Esophagus muscularis mucosa (tissue), 4 donors: Measurements from ENCODE around the gene TMEM45A.

Experiments
- CTCF ChIP-seq, 3 experiments: fragments of 200-600 bp in 2 of 3; fragments of 450-650 bp in 1 of 3; sonication (generic) in 2 of 3; IDR thresholded peaks; one replicate each; pipeline ENCODE4 v1.5.1; 2017 to 2019; ENCODE audit warnings: antibody characterized with exemption in 3 of 3, mild to moderate bottlenecking in 2 of 3, moderate library complexity in 1 of 3
- EP300 ChIP-seq: sonication (generic); formaldehyde crosslinking; IDR thresholded peaks from one replicate; pipeline ENCODE4 v1.6.1; 2017; ENCODE audit warnings: antibody characterized with exemption
- POLR2A ChIP-seq: fragments of 450-650 bp; IDR thresholded peaks from one replicate; pipeline ENCODE4 v1.6.1; 2017; ENCODE audit warnings: antibody characterized with exemption, moderate library complexity, mild to moderate bottlenecking, low read depth
- POLR2AphosphoS5 ChIP-seq, 2 donors: sonication (generic); formaldehyde crosslinking; IDR thresholded peaks; one replicate each; pipeline ENCODE4 v1.6.1; 2017; ENCODE audit warnings: antibody characterized with exemption in 2 of 2

GRCh38 chr3:100581650-100582049, 89.2 kb downstream of the TMEM45A start:
- TF ChIP-seq CTCF (IDR thresholded peaks at IDR 0.05) (no peak), POLR2AphosphoS5 (IDR thresholded peaks at IDR 0.05) (no peak), POLR2A (no peak), EP300 (no peak)
